Activated naive CD8-positive, alpha-beta T cell treated with anti-CD3 and anti-CD28 coated beads, Interleukin-2, amount 50 U/mL, for 24 hours (primary cell): Measurements from ENCODE around the gene ITGA8.
"Not testable (repeated sequence)": the region's sequence is repeated elsewhere in the genome, so short reads cannot be mapped to it uniquely, and the experiment has no call there.

ENCODE experiments used
- ATAC-seq: fragments of 150-1000 bp; cut with Tn5 transposase; one replicate; pipeline ENCODE4 v1.10.0; 2021
- DNase-seq: peaks from one replicate; pipeline ENCODE4 v3.0.0; 2021
- H3K27ac Mint-ChIP-seq: one replicate; pipeline ENCODE4 v1.8.0; 2021; ENCODE audit warnings: mild to moderate bottlenecking, mixed read lengths
- H3K27me3 Mint-ChIP-seq: one replicate; pipeline ENCODE4 v1.8.0; 2021; ENCODE audit warnings: mixed read lengths
- H3K36me3 Mint-ChIP-seq: one replicate; pipeline ENCODE4 v1.8.0; 2021; ENCODE audit warnings: low read depth, mixed read lengths
- H3K4me1 Mint-ChIP-seq: one replicate; pipeline ENCODE4 v1.8.0; 2021; ENCODE audit warnings: mixed read lengths
- H3K4me3 Mint-ChIP-seq: one replicate; pipeline ENCODE4 v1.8.0; 2021; ENCODE audit warnings: mild to moderate bottlenecking, moderate library complexity, mixed read lengths
- H3K9me3 Mint-ChIP-seq: one replicate; pipeline ENCODE4 v1.8.0; 2021; ENCODE audit warnings: mixed read lengths

ITGA8 gene

GRCh38 chr10:15588635-15589508, 130.8 kb downstream of the ITGA8 start:
- Mint-ChIP-seq H3K36me3 (no peaks in the 10 kb centered on the region), H3K27ac (no peak overlapping the region), H3K27me3 (peaks cover 5% of the 10 kb centered on the region), H3K4me3 (no peak overlapping the region), H3K9me3 (no peaks in the 10 kb centered on the region), H3K4me1 (no peaks in the 10 kb centered on the region)
- ATAC-seq (no peak), DNase-seq (no peak)

DNA sequence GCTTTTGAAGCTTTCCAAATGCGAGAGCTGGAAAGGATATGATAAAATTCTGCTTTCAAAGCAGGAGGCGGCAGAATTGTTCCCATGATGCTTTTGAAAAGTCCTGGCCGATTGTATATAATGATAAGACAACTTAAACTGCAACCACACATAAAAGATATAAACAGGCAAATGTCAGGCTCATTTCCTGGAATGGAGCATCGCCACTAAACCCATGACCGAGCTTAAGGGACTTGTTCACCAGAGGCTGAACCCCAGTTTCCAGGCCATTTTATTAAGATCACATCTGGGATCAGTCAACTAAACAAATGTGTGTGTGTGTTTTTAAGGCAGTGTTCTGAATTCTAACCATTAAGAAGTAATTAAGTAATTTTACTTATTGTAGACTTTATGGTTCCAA, 131.6 kb downstream of the ITGA8 start:
- Mint-ChIP-seq H3K4me1 (no peaks in the 10 kb centered on the region), H3K27ac (no peak overlapping the region), H3K27me3 (peaks cover 5% of the 10 kb centered on the region), H3K36me3 (no peaks in the 10 kb centered on the region), H3K9me3 (no peaks in the 10 kb centered on the region), H3K4me3 (no peak overlapping the region)
- no peak for ATAC-seq
- DNase-seq = no peak

- no peaks in the 10 kb centered on the region for H3K4me1 Mint-ChIP-seq
- ATAC-seq (no peak), DNase-seq (no peak)
- H3K27ac Mint-ChIP-seq = no peak overlapping the region
- peaks cover 6% of the 10 kb centered on the region for H3K27me3 Mint-ChIP-seq
- no peaks in the 10 kb centered on the region for H3K9me3 Mint-ChIP-seq
- H3K4me3 Mint-ChIP-seq = no peak overlapping the region
- H3K36me3 Mint-ChIP-seq = no peaks in the 10 kb centered on the region
Measured at GRCh38 chr10:15587271-15587670, 132.5 kb downstream of the ITGA8 start.

DNA sequence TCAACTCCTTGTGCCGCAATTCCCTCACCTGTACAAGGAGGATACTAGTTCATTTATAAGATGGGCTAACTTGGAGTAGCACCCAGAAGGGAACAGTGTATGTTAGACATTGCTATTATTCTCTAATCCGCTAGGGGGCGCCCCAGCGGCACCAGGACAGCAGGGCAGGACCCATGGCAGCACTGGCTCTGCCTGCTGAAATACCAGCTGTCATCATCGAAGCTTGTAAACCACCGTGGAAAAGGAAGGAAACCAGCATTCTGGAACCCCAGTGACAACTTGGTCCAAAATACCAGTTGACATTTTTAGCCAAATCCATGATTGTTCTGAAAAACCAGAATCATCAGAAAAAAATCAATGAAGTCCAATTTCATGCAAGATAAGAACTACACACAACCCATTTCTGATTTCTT, 134.4 kb downstream of the ITGA8 start:
- Mint-ChIP-seq H3K27ac (no peak overlapping the region), H3K36me3 (no peaks in the 10 kb centered on the region), H3K9me3 (peaks cover 4% of the 10 kb centered on the region), H3K4me1 (no peaks in the 10 kb centered on the region), H3K4me3 (no peak overlapping the region), H3K27me3 (peaks cover 7% of the 10 kb centered on the region)
- peak; percentile 33 for ATAC-seq
- DNase-seq = peak; percentile 34

DNA sequence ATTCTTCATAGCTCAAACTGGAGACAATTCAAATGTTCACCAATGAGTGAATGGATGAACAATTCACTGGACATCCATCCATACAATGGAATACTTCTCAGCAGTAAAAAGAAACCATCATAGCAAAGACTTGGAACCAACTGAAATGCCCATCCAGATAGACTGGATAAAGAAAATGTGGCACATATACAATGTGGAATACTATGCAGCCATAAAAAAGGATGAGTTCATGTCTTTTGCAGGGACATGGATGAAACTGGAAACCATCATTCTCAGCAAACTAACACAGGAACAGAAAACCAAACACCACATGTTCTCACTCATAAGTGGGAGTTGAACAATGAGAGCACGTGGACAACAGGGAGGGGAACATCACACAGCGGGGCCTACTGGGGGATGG, 136.8 kb downstream of the ITGA8 start:
- not testable (repeated sequence) for DNase-seq

GRCh38 chr10:15579605-15580004, 140.1 kb downstream of the ITGA8 start:
- H3K36me3 Mint-ChIP-seq = no peaks in the 10 kb centered on the region
- H3K27ac Mint-ChIP-seq = no peak overlapping the region
- H3K9me3 Mint-ChIP-seq = peaks cover 4% of the 10 kb centered on the region
- DNase-seq = no peak
- peaks cover 5% of the 10 kb centered on the region for H3K27me3 Mint-ChIP-seq
- H3K4me3 Mint-ChIP-seq = no peak overlapping the region
- ATAC-seq = no peak
- H3K4me1 Mint-ChIP-seq = no peaks in the 10 kb centered on the region

More for the DNA sequence above, 136.8 kb downstream of the ITGA8 start:
- not testable (repeated sequence) for ATAC-seq, H3K27ac Mint-ChIP-seq, H3K36me3 Mint-ChIP-seq, H3K27me3 Mint-ChIP-seq, H3K4me3 Mint-ChIP-seq, H3K9me3 Mint-ChIP-seq, H3K4me1 Mint-ChIP-seq

DNA sequence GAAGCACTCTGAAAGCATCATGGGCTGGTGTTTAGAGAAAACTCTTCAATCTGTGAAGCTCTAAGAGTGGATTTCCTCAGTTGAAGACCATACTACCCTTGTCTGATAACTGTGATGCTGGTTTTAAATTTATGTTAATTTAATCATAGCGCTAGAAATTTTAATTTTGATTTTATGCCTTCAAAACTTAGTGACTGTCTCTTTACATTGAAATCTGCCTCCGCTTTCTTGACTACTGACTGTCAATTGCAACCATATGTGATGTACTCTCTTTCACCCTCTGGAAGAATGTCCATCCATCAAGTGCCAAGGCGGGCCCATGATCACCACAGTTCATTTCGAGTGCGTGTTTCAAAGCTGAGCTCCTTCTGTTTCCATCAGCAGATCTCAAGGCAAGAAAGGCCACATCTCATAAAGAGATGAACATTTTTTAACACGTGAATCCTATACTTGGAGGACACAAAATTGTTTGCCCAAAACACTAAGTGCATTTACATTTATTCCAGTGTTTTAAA, 147.1 kb downstream of the ITGA8 start:
- no peaks in the 10 kb centered on the region for H3K4me1 Mint-ChIP-seq
- H3K4me3 Mint-ChIP-seq = no peak overlapping the region
- DNase-seq (no peak), ATAC-seq (no peak)
- peaks cover 2% of the 10 kb centered on the region for H3K27me3 Mint-ChIP-seq
- H3K27ac Mint-ChIP-seq = no peak overlapping the region
- no peaks in the 10 kb centered on the region for H3K9me3 Mint-ChIP-seq
- H3K36me3 Mint-ChIP-seq = no peaks in the 10 kb centered on the region

DNA sequence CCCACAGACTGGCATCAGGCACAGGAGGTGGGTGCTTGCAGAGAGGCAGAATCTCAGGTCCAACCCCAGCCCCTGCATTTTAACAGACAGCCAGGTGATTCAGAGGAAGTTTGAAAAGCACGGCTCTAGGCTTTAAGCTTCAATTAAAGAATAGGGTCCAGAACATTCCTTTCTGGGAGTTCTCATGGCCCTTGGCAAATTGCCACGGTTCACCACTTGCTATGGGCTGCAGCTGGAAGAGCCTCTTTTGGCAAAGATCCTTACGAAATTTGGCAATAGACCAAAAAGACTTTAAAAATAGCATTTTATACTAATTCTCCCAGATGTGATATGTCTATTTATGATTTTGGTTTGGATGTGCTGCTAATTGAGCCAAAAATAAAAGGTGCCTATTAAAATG, 148.1 kb downstream of the ITGA8 start:
- ATAC-seq = no peak
- no peaks in the 10 kb centered on the region for H3K4me1 Mint-ChIP-seq
- DNase-seq = no peak
- peaks cover 2% of the 10 kb centered on the region for H3K27me3 Mint-ChIP-seq
- no peaks in the 10 kb centered on the region for H3K36me3 Mint-ChIP-seq
- H3K27ac Mint-ChIP-seq = no peak overlapping the region
- H3K9me3 Mint-ChIP-seq = no peaks in the 10 kb centered on the region
- no peak overlapping the region for H3K4me3 Mint-ChIP-seq

- ATAC-seq = no peak
- Mint-ChIP-seq H3K27me3 (peaks cover 2% of the 10 kb centered on the region), H3K36me3 (no peaks in the 10 kb centered on the region), H3K27ac (no peak overlapping the region), H3K9me3 (no peaks in the 10 kb centered on the region), H3K4me3 (no peak overlapping the region), H3K4me1 (no peaks in the 10 kb centered on the region)
- DNase-seq = no peak
Measured at GRCh38 chr10:15570738-15571339, 148.9 kb downstream of the ITGA8 start.

- no peaks in the 10 kb centered on the region for H3K36me3 Mint-ChIP-seq
- no peak overlapping the region for H3K27ac Mint-ChIP-seq
- no peak overlapping the region for H3K4me3 Mint-ChIP-seq
- H3K9me3 Mint-ChIP-seq = no peaks in the 10 kb centered on the region
- no peak for DNase-seq
- no peaks in the 10 kb centered on the region for H3K4me1 Mint-ChIP-seq
- peaks cover 4% of the 10 kb centered on the region for H3K27me3 Mint-ChIP-seq
- ATAC-seq = no peak
Measured at GRCh38 chr10:15567952-15568351, 151.8 kb downstream of the ITGA8 start.

DNA sequence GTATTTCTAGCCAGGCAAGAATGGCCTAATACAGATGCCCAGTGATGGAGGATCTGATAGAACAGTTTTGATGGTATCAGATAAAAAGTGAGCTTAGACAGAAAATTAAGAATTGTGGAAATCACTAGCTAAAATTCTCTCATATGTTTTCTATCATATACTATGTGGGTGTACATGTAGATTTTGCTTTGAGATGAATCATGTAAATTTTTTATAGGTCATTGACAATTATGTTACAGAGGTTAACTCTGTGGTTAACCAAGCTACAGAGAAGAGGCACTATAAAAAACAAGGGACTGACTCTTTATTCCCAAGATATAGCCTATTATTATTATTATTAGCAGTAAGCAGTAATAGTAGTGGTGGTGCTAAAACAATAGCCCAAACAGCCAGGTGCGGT, 156.5 kb downstream of the ITGA8 start:
- peaks cover 7% of the 10 kb centered on the region for H3K27me3 Mint-ChIP-seq

DNA sequence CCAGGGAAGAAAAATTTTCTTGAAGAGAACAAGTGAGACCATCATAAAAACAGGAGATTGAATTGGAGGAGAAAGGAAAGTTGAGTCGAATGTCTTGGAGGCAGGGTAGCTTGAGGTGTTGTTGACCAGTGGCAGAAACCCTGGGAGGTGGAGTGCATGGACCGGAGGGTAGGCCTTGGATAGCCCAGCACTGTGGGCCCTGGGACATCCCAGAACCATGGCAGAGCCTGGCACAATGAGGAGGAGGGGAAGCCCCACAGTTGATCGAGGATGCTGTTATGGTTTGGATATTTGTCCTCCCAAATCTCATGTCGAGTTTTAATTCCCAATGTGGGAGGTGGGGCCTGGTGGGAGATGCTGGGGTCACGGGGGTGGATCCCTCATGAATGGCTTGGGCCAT, 157.1 kb downstream of the ITGA8 start:
- Mint-ChIP-seq H3K36me3 (no peaks in the 10 kb centered on the region), H3K27ac (no peak overlapping the region), H3K4me1 (no peaks in the 10 kb centered on the region), H3K4me3 (no peak overlapping the region), H3K9me3 (no peaks in the 10 kb centered on the region), H3K27me3 (peaks cover 11% of the 10 kb centered on the region)
- ATAC-seq (no peak), DNase-seq (no peak)

More for the DNA sequence above, 156.5 kb downstream of the ITGA8 start:
- no peak for DNase-seq
- Mint-ChIP-seq H3K4me1 (no peaks in the 10 kb centered on the region), H3K36me3 (no peaks in the 10 kb centered on the region), H3K9me3 (no peaks in the 10 kb centered on the region), H3K27ac (no peak overlapping the region), H3K4me3 (no peak overlapping the region)
- ATAC-seq = no peak

GRCh38 chr10:15562116-15562515, 157.6 kb downstream of the ITGA8 start:
- ATAC-seq (no peak), DNase-seq (no peak)
- Mint-ChIP-seq H3K9me3 (no peaks in the 10 kb centered on the region), H3K36me3 (no peaks in the 10 kb centered on the region), H3K27ac (no peak overlapping the region), H3K4me1 (no peaks in the 10 kb centered on the region), H3K27me3 (peaks cover 11% of the 10 kb centered on the region), H3K4me3 (no peak overlapping the region)

GRCh38 chr10:15558136-15558535, 161.6 kb downstream of the ITGA8 start:
- Mint-ChIP-seq H3K9me3 (no peaks in the 10 kb centered on the region), H3K36me3 (no peaks in the 10 kb centered on the region), H3K27ac (no peak overlapping the region), H3K4me1 (no peaks in the 10 kb centered on the region), H3K4me3 (no peak overlapping the region), H3K27me3 (peaks cover 11% of the 10 kb centered on the region)
- no peak for DNase-seq
- no peak for ATAC-seq

- H3K4me1 Mint-ChIP-seq, DNase-seq, H3K36me3 Mint-ChIP-seq, H3K4me3 Mint-ChIP-seq, H3K9me3 Mint-ChIP-seq, H3K27ac Mint-ChIP-seq, ATAC-seq: not testable (repeated sequence)
- H3K27me3 Mint-ChIP-seq = peaks cover 11% of the 10 kb centered on the region
Measured at GRCh38 chr10:15557168-15557567, 162.6 kb downstream of the ITGA8 start.
